ENCODE results near the gene AP3B1.

Gene AP3B1

DNA sequence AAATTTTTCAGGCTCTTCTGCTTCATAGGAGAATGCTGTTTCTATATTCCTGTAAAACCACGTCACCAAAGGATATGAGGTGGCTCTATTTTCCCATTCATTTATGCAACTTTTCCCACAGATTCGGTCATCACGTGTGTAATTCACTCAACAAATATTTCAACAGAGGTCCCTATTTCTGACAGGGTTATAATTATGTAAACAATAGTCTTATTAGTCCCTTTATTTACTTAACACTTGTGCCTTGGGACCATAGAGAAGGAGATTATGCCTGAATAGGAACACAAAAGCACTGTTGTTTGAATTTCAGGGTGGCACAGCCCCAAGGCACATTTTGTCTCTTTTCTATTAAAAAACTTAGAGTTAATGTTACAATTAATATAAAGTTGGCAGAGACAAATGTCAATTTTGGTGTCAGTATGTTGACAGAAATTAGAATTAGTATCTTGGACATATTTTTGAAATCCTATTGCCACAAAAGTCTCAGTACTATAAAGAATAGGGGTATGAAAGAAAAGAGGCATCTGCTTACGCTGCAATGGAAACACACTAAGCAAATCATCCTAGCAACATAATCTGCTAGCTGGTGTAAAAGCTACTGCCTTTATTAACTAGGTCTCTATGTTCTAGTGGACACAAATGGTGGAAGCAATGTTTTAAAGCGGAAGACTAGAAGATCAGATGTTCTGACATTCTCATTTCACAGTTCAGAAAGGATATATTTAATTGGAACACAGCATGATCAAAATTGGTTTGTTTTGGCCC lies 289.3 kb downstream of the AP3B1 start:
- DNase-seq (ENCODE audit: low read depth in 3 of 3), result no peak

DNA sequence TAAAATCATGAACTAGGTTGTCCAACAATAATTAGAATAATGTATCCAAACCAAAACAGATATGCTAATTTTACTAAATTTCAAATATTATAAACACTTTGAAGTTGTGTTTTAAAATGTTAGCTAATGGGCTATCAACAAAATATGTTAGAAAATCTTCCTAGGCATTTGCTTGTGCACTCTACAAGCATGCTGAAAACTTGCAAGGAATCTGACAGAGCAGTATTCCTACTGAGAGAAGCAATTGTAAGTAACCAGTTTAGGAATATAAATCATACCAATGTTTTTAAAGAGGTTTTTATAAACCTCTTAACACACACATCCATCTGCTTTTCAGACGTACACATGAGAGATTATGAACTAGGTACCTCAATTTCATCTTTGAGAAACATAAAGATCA lies 289.9 kb downstream of the AP3B1 start:
- no peak for DNase-seq (ENCODE audit: low read depth in 3 of 3)

DNA sequence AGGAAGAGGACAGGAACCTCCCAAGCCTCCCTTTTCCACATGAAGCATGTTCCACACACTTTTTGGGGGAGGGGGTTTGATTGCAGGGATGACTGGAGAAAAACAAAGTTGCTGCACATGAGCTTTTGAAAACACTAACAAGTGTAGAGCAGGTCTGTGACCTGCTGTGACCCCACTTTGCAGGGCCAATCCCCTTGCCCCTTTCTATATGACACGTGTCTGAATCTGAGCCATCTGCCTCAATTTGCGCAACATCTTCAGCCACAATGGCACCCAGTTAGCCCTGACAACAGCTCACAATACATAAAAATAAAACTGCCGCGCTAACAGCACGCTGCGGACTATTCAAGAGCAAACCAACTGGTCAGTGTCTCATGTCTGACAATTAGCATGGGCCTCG lies 290.6 kb downstream of the AP3B1 start:
- DNase-seq (ENCODE audit: low read depth in 3 of 3), result no peak

DNA sequence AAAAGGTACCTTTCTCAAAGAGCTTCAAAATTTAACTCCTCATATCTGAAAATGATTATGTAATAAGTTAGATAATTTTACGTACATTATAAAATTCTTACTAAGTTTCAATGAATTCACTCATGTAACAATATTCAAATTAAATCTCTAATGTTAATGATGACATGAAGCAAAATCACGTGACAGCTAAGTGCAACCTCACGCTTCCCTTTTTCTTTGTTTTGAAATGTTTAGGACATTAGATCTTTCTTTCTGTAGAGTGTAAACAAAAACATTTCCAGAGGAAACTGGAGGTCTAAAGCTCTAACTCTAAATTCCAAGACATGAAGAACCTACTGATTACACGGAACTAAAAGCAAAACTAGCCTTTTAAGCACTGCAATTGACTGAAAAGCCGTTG lies 291.0 kb downstream of the AP3B1 start:
- DNase-seq (ENCODE audit: low read depth in 3 of 3), result no peak

DNA sequence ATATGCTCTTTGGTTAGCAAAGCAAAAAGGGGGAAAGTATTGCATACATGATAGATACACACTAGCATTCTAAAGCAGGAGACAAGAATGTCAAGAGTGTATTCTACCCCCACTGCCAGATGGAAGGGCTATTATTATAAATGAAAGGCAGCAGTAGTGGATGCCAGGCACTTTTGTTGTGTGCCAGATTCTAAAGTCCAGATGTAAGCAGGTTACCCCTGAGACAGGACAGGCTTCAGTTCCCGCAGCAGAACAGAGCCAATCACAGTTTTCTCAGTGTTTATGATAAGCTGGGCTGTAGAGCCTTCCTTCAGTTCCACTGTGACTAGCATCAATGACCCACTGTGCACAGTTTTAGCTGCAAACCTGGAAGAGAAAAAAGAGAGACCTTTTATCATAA lies 291.8 kb downstream of the AP3B1 start:
- no peak for DNase-seq (ENCODE audit: low read depth in 3 of 3)

DNA sequence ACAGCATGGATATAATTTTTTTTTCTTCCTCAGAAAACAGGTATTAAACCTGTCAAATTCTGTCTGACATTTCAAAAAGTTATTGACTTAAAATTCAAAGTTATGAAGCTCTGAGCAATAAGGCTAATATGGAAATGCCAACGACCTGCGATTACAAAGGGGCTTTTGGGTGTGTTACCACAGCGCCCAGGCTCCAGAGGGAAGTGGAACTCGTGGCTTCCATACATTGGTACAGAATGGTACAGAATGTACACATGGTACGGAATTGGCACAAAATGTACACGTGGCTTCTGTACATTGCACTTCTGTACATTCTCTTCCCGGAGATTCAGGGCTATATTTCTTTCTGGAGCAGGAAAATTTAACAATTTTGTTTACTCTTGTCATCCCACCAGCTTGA lies 293.3 kb downstream of the AP3B1 start:
- no peak for DNase-seq (ENCODE audit: low read depth in 3 of 3)

DNA sequence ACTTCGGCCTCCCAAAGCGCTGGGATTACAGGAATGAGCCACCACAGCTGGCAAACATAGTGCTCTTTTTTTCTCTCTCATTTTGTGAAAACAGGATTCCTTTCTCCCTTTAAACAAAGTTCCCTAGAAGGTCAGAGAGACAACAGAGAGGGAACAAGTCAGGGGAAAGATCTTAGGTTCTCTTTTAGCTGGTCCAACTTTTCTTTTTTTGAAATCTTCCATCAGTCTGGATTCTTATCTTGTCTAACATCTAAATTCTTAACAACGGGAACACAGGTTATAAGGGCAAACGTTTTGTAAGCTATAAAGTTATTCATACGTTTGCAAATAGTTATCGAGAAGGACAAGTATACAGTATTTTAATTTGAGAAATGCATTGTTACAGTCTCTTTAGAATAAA lies 294.3 kb downstream of the AP3B1 start:
- DNase-seq (ENCODE audit: low read depth in 3 of 3), result no peak

DNA sequence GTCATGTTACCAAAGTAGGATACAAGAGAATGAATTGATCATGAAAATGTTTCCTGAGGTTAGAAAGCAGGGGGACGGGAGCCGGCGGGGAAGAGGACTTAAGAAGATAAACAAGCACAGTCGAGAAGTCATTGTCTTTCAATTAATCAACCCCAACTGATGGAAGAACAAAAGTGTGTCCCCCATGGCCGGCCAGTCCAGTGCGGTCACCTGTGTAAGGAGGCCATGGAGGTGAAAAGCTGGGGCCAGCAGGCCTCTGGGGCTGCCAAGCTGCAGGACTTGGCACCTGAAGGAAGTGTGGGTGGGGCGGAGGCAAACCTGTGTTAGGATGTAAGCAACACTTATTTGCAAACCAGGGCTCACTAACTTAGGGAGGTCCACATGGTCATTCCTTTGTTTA lies 295.1 kb downstream of the AP3B1 start:
- no peak for DNase-seq (ENCODE audit: low read depth in 3 of 3)

DNA sequence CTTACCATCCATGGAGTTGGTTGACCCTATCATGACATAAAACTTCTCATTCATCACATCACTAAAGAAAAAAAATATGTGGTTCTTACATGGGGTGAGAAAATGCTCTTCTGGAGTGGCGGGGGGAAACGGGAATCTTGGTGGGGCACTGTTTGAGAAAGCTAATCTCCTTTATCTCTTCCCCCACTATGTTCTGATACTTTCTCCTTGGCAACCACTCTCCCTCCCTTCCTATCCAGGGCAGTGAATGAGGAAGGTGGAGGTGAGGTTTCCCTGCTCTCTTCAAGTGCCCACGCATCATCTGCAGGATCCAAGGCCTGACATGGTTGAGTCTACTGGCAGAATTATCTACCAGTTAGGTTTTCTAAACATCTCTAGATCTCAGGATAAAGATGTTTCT lies 297.6 kb downstream of the AP3B1 start:
- DNase-seq (ENCODE audit: low read depth in 3 of 3), result no peak

DNA sequence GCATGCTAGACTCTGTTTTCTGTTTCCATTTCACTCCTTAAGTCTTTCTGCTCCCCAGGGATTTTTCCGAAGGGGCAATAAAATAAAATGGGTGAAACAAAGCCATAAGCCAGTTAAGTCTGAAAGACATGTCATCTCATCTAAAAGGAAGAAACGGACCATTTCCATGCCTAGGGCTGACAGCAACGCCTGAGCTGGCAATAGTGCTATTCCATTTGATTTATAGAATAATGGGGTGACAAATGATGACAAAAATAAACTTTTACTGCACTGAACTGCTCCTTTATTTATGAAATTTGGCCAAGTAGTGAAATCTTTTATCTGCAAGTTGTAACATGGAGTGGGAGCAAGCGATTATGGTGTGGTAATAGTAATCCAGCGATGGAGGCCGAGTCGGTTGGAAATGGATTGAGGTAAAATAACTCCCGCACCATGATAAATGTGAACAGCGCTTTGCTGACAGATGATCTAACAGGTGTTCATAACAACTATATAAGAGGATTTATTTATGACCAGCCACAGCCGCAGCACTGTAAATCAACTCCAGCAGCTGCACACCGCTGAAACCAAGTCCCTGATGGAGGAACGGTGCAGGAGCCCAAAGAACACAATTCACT lies 298.6 kb downstream of the AP3B1 start:
- DNase-seq (ENCODE audit: low read depth in 3 of 3), result no peak

DNA sequence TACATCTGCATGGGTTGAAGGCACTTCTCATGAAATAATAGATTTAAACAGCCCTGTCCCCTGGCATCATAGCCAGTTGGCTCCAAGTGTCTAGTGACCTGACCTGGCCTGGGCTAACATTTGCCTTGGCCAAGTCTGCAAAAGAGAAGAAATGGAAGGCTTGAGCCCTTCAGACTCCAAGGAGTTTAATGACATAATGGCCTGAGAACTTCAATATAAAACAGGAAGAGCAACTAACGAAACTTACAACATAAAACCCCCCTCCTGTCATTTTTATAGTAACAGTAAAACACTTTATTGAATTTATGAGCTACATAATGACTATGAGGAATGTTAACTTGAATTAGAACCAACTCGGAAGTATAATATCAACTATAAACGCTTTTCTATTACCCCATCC lies 299.6 kb downstream of the AP3B1 start:
- DNase-seq (ENCODE audit: low read depth in 3 of 3), result no peak

DNA sequence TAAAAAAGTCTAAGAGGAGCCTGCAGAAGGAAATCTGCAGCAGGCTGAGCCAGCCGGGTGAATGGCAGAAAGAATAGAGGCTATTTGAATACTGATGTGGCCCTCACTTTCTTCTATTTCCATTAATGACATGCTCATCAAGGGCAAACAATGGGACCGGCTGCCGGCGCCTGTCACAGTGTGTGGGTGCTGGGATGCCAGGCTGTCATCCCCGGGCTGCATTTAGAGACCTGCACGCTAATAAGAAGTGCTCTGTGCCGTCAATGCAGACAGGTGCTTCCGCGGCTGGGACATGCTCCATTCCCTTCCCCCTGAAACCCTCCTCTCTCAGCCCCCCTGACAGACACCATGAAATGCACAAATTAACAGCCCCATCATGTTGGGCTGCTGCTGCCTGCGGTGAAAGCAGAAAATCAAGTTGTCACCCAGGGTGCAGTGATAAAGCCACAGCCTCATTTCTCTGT lies 300.6 kb downstream of the AP3B1 start:
- DNase-seq (ENCODE audit: low read depth in 3 of 3), result no peak

DNA sequence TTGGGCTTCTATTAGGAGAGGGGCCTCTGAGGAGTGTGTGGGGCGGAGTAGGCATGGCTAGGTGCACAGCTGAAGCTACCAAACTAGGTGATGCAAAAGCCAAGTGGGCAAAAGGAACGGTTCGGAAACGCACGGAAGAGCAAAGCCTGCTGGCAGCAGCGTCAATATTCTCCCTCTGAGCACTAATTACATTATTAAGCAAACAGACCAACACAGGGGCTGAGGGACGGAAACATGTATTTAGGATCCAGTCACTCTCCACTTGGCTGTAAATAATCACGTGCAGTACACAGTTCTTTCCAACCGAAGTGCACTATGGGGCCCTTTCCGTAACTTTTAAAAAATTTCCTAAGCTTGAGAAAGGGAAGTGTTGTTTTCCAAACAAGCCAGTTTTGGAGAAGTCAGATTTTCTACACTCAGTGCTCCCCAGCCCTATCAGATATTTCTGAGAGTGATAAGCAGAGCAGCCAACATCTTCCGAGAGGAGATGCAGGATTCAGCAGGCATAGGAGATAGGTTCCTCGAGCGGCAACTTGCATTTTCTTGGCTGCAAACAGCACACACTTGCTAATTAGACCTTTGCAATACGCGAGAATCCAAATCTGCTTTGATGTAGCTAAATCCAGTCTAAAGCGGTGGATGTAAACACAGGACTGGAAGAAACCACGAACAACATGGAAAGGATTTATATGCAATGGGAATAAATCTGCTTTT lies 301.2 kb downstream of the AP3B1 start:
- no peak for DNase-seq (ENCODE audit: low read depth in 3 of 3)

DNA sequence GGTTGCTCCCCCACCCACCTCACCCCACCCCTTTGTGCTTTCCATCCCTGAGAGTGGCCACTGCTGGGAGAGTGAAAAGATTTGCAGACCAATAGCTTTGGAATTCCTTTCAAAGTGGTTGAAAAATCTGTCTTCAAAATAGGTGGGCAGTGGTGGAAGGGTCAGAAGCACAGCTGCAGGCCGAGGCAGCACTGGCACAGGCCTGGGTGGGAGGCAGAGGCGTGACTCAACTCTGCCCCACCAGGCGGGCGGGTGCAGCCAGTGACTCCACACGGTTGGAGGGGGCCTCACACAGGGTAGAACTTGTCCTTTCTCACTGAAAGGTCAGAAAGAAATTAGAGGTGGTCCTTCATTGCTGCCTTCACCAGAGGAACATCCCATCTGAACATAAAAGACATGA lies 303.4 kb downstream of the AP3B1 start:
- no peak for DNase-seq (ENCODE audit: low read depth in 3 of 3)

DNA sequence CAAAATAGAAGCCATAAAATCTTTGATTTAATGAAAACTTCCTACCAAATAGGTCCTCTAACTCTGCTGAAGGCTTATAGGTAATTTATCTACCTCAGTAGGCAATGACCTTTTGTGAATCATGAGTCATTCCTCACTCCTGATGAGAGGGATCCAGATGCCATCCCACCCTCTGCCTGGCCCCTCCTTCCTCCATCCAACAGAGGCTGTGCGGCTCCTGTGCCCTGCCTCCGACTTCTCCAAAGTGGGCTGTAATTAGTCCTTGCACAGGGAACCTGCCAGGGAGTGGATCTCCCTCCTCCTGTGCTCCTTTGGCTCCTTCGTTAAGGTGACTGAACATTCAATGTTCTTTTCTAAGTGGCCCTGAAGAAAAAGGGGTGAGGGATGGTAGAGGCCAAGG lies 304.5 kb downstream of the AP3B1 start:
- no peak for DNase-seq (ENCODE audit: low read depth in 3 of 3)

DNA sequence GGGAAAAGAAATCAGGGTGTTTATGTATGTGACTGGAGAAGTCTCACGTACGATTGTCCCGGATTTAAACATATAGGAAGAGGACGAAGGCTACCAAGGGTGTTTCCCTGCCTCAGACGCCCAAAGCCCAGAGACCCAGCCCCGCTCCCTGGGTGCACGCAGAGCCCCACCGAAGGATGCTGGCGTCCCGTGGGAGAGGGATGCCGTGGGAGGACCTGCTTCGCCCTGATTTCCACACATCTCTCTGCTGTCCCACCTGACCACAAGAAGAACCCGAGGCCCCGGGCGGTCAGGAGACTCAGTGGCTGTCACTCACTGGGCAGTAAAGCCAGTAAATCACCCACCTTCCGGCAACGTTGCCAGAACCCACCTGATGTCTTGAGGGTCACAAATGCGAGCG lies 306.5 kb downstream of the AP3B1 start:
- DNase-seq (ENCODE audit: low read depth in 3 of 3), result no peak

DNA sequence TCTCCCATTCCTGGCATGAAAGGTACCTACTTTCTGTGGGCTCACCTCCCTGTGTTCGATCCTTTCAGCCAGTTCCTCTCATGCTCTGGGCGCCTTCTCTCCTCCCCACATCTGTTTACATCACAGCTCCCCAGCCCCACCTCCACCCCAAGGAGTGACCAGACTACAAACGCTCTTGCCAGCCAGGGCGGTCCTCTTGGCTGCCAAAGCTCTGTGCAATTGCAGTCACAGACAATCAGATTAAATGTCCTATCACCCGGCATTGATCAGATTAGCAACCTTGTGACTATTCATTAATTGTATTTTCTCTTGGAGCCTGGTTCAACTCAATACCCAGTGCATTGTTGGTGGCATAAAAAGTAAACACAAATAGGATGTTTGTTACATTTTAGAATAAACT lies 307.2 kb downstream of the AP3B1 start:
- no peak for DNase-seq (ENCODE audit: low read depth in 3 of 3)

DNA sequence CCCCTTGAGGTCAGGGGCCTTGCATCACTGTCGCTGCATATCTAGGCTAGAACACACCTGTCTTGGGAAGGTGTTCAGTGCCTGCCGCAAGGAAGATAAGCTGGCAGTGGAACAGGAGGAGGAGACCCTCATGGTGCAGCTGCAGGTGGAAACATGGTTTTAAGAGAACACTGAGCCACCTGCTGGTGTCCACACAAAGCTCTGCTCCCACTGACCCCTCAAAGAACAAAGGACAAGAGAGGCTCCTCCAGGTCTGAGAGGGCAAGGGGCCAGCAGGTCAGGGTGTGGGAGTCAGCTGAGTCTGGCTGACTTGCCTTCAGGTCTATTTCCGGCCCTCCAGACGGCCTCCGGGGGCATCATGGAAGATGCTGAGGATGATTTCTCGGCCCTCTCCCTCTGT lies 308.2 kb downstream of the AP3B1 start:
- DNase-seq (ENCODE audit: low read depth in 3 of 3), result no peak

DNA sequence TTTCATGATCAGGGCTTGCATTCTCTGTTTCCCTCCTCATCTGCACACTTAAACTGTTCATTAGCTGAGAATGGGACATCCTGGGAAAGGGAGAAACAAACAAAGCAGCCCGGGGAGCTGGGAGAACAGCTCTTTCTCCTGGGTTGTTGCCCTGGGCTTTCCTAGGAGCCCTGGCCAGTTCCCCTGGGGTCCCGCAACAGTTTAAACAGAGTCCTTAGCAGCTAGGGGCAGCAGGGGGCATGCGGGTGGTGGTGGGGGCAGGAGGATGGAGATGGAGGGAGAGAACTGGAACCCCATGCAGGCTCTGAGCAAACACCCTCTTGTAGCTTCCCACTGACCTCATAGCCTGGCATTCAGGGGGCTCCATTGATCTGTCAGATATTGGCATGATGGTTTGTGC lies 309.3 kb downstream of the AP3B1 start:
- no peak for DNase-seq (ENCODE audit: low read depth in 3 of 3)

DNA sequence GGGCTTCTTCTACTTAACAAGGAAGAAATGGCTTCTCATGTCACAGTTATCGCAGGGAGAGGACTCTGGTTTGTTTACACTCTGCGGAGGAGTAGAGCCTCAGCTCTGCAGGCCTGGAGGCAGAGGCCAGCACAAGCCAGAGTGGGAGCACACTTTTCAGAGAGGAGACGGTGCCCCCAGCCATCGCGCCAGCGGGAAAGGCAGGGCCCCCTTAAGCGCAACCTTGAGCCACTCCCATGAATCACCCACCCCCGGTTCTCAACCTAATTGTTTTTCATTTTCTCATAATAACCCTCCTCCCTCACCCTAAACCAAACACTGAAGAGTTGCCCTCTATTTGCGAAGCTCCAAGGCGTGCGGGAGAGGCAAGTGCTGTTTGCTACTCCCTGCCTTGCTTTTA lies 309.9 kb downstream of the AP3B1 start:
- no peak for DNase-seq (ENCODE audit: low read depth in 3 of 3)

DNA sequence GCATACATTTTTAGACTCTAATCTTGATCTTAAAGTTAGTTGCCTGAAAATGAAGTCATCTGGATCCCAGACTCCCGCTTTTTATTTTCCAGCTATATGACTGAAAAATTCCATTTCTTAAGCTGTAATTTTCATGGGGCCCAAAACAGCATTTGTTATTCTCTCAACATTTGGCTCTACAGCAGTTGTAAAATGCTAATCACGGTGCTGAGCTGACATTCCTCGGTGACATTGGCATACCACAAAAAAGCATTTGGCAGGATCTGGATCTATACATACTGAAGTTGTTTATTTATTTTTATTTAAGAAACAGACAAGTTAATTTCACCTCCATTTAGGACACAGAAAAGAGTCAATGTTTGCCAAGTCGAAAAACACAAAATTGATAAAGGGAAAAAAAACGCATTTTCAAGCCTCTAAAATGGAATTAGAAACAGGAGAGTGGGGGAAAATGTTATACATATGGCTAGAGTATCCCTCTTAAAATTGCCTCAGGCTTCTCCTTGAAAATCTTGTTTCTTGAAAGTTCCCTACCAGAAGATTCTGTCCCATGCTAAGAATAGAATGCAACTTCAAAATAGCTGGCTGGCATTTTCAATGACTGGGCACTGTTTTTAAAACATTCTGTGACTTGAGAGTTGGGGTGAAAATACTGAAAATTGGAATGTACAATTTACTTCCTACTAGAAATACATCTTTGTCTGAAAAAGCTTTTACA lies 310.9 kb downstream of the AP3B1 start:
- DNase-seq (ENCODE audit: low read depth in 3 of 3), result no peak

DNA sequence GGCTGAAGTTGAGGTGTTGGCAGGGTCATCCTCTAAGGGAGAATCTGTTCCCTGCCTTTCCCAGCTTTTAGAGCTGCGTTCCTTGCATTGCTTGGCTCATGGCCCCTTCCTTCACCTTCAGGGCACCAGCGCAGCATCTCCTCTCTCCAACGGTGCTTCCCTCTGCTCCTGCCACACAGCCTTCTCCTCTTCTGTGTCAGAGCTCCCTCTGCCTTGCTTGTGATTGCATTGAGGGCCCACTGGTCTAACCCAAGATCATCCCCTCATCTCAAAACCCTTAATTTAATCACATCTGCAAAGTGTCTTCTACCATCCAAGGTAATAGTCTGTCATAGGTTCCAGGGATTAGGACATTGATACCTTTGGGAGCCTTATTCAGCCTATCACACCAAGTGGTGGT lies 312.7 kb downstream of the AP3B1 start:
- DNase-seq (ENCODE audit: low read depth in 3 of 3), result no peak
